GM12878 (cell line): ENCODE measurements around the gene KIF20A. TPM values are rescaled to one million over a fixed set of nuclear protein-coding genes. Genes with fewer than 3 reads are reported as not detected.

Experiments
- ATAC-seq: fragments of 200-7000 bp; cut with Tn5 transposase; 3 replicates; pipeline ENCODE4 v1.9.1; 2020; ENCODE audit warnings: mild to moderate bottlenecking, moderate library complexity
- BruUV-seq: library from RNA; stranded (reverse); fragments of 400-500 nt; replicated peaks from 2 replicates; lab custom pipeline; 2021; lab: Mats Ljungman, UMichigan
- CTCF ChIA-PET: fragments of 300-600 bp; sonication (Branson Sonifier 250); formaldehyde crosslinking; extraction: SDS; loops from one replicate; lab custom pipeline; 2021; ENCODE audit warnings: inconsistent platforms; lab: Yijun Ruan, JAX
- POLR2A ChIA-PET: fragments of 350-600 bp; formaldehyde crosslinking; extraction: SDS; loops from one replicate; lab custom pipeline; 2021; ENCODE audit warnings: inconsistent platforms; lab: Charles Lee
- RAD21 ChIA-PET: fragments of 300-600 bp; sonication (Branson Sonifier 250); formaldehyde crosslinking; loops from one replicate; lab custom pipeline; 2023; ENCODE audit warnings: antibody characterized with exemption; ENCODE audit not compliant: unreplicated experiment; lab: Charles Lee
- SMC1A ChIA-PET: fragments of 300-600 bp; sonication (Branson Sonifier 250); formaldehyde crosslinking; loops from one replicate; lab custom pipeline; 2023; ENCODE audit not compliant: unreplicated experiment, uncharacterized antibody; lab: Charles Lee
- DNase-seq: peaks from one replicate; pipeline ENCODE4 v3.0.0-alpha.2; 2011; ENCODE audit warnings: low read depth, low spot score
- FAIRE-seq: peaks from 3 replicates; lab custom pipeline; 2011; peaks lifted over from hg19 to GRCh38; lab: Jason Lieb, UNC
- H2AFZ ChIP-seq: 2 replicates; pipeline ENCODE4 v1.6.0; 2011; ENCODE audit warnings: low read depth, low read length, control low read depth; ENCODE audit not compliant: control insufficient read depth
- H3K27ac ChIP-seq: 2 replicates; pipeline ENCODE4 v1.5.1; 2011; ENCODE audit warnings: control low read depth; ENCODE audit not compliant: control insufficient read depth, insufficient read depth
- H3K27me3 ChIP-seq, 2 experiments: replicated peaks in 1 of 2; 2 replicates each; pipeline versions ENCODE4 v1.6.0 to v1.6.1; 2011; ENCODE audit warnings: low read length in 1 of 2; ENCODE audit not compliant: control insufficient read depth in 2 of 2, insufficient read depth in 2 of 2
- H3K36me3 ChIP-seq, 2 experiments: 2 replicates each; pipeline ENCODE4 v1.5.1; 2011; ENCODE audit warnings: low read length in 1 of 2; ENCODE audit not compliant: control insufficient read depth in 2 of 2, insufficient read depth in 2 of 2
- H3K4me1 ChIP-seq: 2 replicates; pipeline ENCODE4 v1.6.1; 2011; ENCODE audit warnings: mild to moderate bottlenecking, low read length, moderate library complexity, mixed read lengths; ENCODE audit not compliant: control insufficient read depth, insufficient read depth
- H3K4me2 ChIP-seq: 2 replicates; pipeline ENCODE4 v1.6.0; 2011; ENCODE audit warnings: control low read depth; ENCODE audit not compliant: control insufficient read depth, insufficient read depth
- H3K4me3 ChIP-seq: fragments of 200-600 bp; sonication (generic); 2 replicates; pipeline ENCODE4 v1.5.1; 2016
- H3K79me2 ChIP-seq: 2 replicates; pipeline ENCODE4 v1.6.0; 2011; ENCODE audit warnings: low read length; ENCODE audit not compliant: control insufficient read depth, insufficient read depth
- H3K9ac ChIP-seq: 2 replicates; pipeline ENCODE4 v1.8.0; 2011; ENCODE audit warnings: low read length, control low read depth, mixed read lengths; ENCODE audit not compliant: control insufficient read depth, insufficient read depth
- H3K9me3 ChIP-seq: replicated peaks from 3 replicates; pipeline ENCODE4 v1.5.1; 2011; ENCODE audit warnings: mild to moderate bottlenecking, low read length; ENCODE audit not compliant: control insufficient read depth, insufficient read depth
- H4K20me1 ChIP-seq: 2 replicates; pipeline ENCODE4 v1.6.0; 2011; ENCODE audit not compliant: control insufficient read depth, insufficient read depth
- BRCA1 ChIP-seq: IDR thresholded peaks from 2 replicates; pipeline ENCODE4 v1.6.1; 2011; ENCODE audit warnings: low read depth, low read length, improper control_type of control experiment
- MTA2 ChIP-seq: fragments of 450-650 bp; IDR thresholded peaks from 2 replicates; pipeline ENCODE4 v1.6.1; 2016; ENCODE audit warnings: low read depth, mild to moderate bottlenecking, moderate library complexity
- NFYB ChIP-seq: IDR thresholded peaks from 2 replicates; pipeline ENCODE4 v1.6.1; 2011; ENCODE audit warnings: low read depth, mild to moderate bottlenecking, low read length, improper control_type of control experiment, moderate library complexity; ENCODE audit not compliant: insufficient read depth
- PAX5 ChIP-seq: IDR thresholded peaks from 2 replicates; pipeline ENCODE4 v1.6.1; 2011; ENCODE audit warnings: low read depth, low read length, borderline replicate concordance
- POLR2AphosphoS5 ChIP-seq: IDR thresholded peaks from 2 replicates; pipeline ENCODE4 v1.6.1; 2011; ENCODE audit warnings: mild to moderate bottlenecking, low read length, inconsistent platforms
- RELA ChIP-seq: fragments of 450-650 bp; IDR thresholded peaks from 2 replicates; pipeline ENCODE4 v1.8.0; 2014; ENCODE audit warnings: borderline replicate concordance; ENCODE audit not compliant: partially characterized antibody
- SREBF2 ChIP-seq: IDR thresholded peaks from 2 replicates; pipeline ENCODE4 v1.6.1; 2012; ENCODE audit warnings: mild to moderate bottlenecking, low read length
- WGBS: methylation state at CpG from one replicate; pipeline ENCODE4 v1.1.6; 2016; ENCODE audit warnings: low lambda C conversion rate; ENCODE audit not compliant: insufficient replicate concordance, insufficient coverage; ENCODE audit errors: missing lambda C conversion rate; 5-methylcytosine and 5-hydroxymethylcytosine counted together
- in situ Hi-C: fragments of 300-500 bp; cut with MboI; formaldehyde crosslinking; loops from 9 replicates; pipeline ENCODE4 v1.14.3; 2018; ENCODE audit warnings: mixed read lengths
- intact Hi-C: fragments of 100-400 bp; cut with micrococcal nuclease; formaldehyde crosslinking; loops from one replicate; pipeline ENCODE4 v1.14.2; 2022; ENCODE audit not compliant: unreplicated experiment
- polyA plus RNA-seq, 11 experiments: library from polyadenylated mRNA; depleted of rRNA in 4 of 11; unstranded in 6 of 11; stranded (reverse) in 5 of 11; fragments of >200 nt; fragmentation: Nextera tagmentation in 4 of 11; fragmentation: Illumina TruSeq in 1 of 11; extraction: Ambion mirVana in 4 of 11; extraction: Trizol in 1 of 11; gene quantifications; 1 replicate in 1 of 11; 2 replicates in 10 of 11; pipeline versions ENCODE4 v1.2.1 to v1.2.3, GENCODE V29; 2011 to 2016; ENCODE audit warnings: inconsistent platforms in 2 of 11, missing spikeins in 2 of 11, low read depth in 1 of 11
- total RNA-seq, 4 experiments: library from RNA; depleted of rRNA in 3 of 4; stranded (reverse); fragments of >200 nt in 3 of 4; fragmentation: Illumina TruSeq in 1 of 4; extraction: Trizol in 1 of 4; gene quantifications; 2 replicates each; pipeline versions ENCODE4 v1.2.1 to v1.2.3, GENCODE V29; 2013 to 2021
- TF ChIP-seq, protein P1 (sequence below), 3 experiments: IDR thresholded peaks in 2 of 3; conservative IDR thresholded peaks in 1 of 3; 2 replicates each; pipeline ENCODE4 v1.5.1; 2011; ENCODE audit warnings: low read depth in 3 of 3, low read length in 3 of 3, mild to moderate bottlenecking in 3 of 3, control low read depth in 2 of 3, moderate library complexity in 2 of 3, inconsistent platforms in 1 of 3, mixed read lengths in 1 of 3; ENCODE audit not compliant: control insufficient read depth in 2 of 3, insufficient read depth in 1 of 3; ENCODE audit errors: extremely low read depth in 1 of 3
- TF ChIP-seq, protein P2 (sequence below): fragments of 450-650 bp; IDR thresholded peaks from 2 replicates; pipeline ENCODE4 v1.6.1; 2014; ENCODE audit warnings: mild to moderate bottlenecking
- TF ChIP-seq, protein P3 (sequence below): fragments of 450-650 bp; IDR thresholded peaks from 2 replicates; pipeline ENCODE4 v1.6.1; 2016; ENCODE audit warnings: mild to moderate bottlenecking, moderate library complexity, borderline replicate concordance
- TF ChIP-seq, protein P4 (sequence below): IDR thresholded peaks from 2 replicates; pipeline ENCODE4 v1.6.1; 2012; ENCODE audit warnings: low read depth, low read length, improper control_type of control experiment
- TF ChIP-seq, protein P5 (sequence below): fragments of 450-650 bp; IDR thresholded peaks from 2 replicates; pipeline ENCODE4 v1.6.1; 2016; ENCODE audit warnings: mild to moderate bottlenecking

Gene KIF20A
- total and polyA plus RNA-seq, 10 of the 15 experiments (the other 5 are each of a cell fraction or from before 2014, with no cell fraction given) = 20.7 to 61.9 (median 45.3) TPM

DNA sequence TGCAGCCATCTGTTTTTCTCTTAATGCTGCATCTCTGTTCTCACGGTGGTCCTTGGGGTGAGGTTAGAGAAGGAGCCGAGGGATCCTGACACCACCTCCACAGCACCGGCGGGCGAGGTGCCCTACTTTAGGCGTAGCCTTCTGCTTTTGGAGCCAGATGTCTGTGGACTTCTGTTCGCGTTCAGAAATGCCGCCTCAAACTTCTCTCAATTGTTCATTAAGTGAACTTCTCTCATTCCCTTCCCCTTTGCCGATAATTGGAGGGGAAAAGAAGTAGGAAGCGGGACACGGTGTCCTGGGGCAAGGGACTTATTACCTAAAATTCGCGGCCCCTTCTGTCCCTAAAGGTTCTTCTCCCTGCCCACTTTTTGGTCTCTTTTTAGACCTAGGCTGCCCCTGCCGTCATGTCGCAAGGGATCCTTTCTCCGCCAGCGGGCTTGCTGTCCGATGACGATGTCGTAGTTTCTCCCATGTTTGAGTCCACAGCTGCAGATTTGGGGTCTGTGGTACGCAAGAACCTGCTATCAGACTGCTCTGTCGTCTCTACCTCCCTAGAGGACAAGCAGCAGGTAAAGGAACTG, 455 bp downstream of the KIF20A start:
- Histone ChIP-seq H3K9me3 (no peaks in the 10 kb centered on the region), H3K4me3 (peak overlapping the region; percentile 87), H3K27ac (peak overlapping the region; percentile 97), H3K27me3 (no peaks in the 10 kb centered on the region), H4K20me1 (no peaks in the 10 kb centered on the region), H3K36me3 (peaks cover 22 to 24% of the 10 kb centered on the region in 2 experiments), H3K4me2 (peak overlapping the region; percentile 81), H3K4me1 (no peaks in the 10 kb centered on the region; the same call in 1 of the 2 replicates), H2AFZ (peak overlapping the region; percentile 79), H3K79me2 (peaks cover 34% of the 10 kb centered on the region), H3K9ac (peak overlapping the region; percentile 93)
- RAD21 ChIA-PET = interaction anchor here (0.7 to 3.5 kb wide), 11 partner anchors 8 to 396 kb away, joined by 3 to 16 read pairs (median 4); partner anchors contain the start of genes CDC23, CDC25C, EGR1 and HSPA9
- CTCF ChIA-PET = interaction anchor here (0.6 to 6.5 kb wide), 21 partner anchors 8 to 1619 kb away, joined by 3 to 46 read pairs (median 4); partner anchors contain the start of genes EGR1, KDM3B and PKD2L2
- ATAC-seq (no peak; the same call in 2 of the 3 replicates), FAIRE-seq (no peak), DNase-seq (no peak)
- POLR2A ChIA-PET = interaction anchor here (0.6 to 2.6 kb wide), 8 partner anchors 9 to 1101 kb away, joined by 3 to 9 read pairs (median 4); partner anchors contain the start of genes CDC23, FAM53C, HSPA9 and KDM3B
- WGBS = 2% methylated on average over 23 of the region's 23 CpGs
- SMC1A ChIA-PET = interaction anchor here (0.6 to 3.6 kb wide), 9 partner anchors 34 to 324 kb away, joined by 3 to 20 read pairs (median 3); partner anchors contain the start of genes CDC23 and FAM53C
- intact Hi-C loops = loop anchor here (2.0 to 5.0 kb wide), 2 partner anchors 158 to 173 kb away; partner anchors contain the start of genes FAM53C and KDM3B
- BruUV-seq = TSS peak; percentile 66
- in situ Hi-C loops = loop anchor here (25.0 kb wide), 1 partner anchor 333 kb away; no protein-coding TSS in a partner anchor
- no peak for TF ChIP-seq POLR2AphosphoS5
- TF ChIP-seq, protein P1, sequence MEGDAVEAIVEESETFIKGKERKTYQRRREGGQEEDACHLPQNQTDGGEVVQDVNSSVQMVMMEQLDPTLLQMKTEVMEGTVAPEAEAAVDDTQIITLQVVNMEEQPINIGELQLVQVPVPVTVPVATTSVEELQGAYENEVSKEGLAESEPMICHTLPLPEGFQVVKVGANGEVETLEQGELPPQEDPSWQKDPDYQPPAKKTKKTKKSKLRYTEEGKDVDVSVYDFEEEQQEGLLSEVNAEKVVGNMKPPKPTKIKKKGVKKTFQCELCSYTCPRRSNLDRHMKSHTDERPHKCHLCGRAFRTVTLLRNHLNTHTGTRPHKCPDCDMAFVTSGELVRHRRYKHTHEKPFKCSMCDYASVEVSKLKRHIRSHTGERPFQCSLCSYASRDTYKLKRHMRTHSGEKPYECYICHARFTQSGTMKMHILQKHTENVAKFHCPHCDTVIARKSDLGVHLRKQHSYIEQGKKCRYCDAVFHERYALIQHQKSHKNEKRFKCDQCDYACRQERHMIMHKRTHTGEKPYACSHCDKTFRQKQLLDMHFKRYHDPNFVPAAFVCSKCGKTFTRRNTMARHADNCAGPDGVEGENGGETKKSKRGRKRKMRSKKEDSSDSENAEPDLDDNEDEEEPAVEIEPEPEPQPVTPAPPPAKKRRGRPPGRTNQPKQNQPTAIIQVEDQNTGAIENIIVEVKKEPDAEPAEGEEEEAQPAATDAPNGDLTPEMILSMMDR (IDR thresholded peaks at IDR 0.05 in 2 of 3, conservative IDR thresholded peaks at IDR 0.05 in 1 of 3; ENCODE audit: control insufficient read depth in 2 of 3, extremely low read depth in 1 of 3, insufficient read depth in 1 of 3, low read depth in 3 of 3, low read length in 3 of 3) = no peak
- no peak for TF ChIP-seq SREBF2
- TF ChIP-seq, protein P2, sequence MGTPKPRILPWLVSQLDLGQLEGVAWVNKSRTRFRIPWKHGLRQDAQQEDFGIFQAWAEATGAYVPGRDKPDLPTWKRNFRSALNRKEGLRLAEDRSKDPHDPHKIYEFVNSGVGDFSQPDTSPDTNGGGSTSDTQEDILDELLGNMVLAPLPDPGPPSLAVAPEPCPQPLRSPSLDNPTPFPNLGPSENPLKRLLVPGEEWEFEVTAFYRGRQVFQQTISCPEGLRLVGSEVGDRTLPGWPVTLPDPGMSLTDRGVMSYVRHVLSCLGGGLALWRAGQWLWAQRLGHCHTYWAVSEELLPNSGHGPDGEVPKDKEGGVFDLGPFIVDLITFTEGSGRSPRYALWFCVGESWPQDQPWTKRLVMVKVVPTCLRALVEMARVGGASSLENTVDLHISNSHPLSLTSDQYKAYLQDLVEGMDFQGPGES = no peak
- TF ChIP-seq, protein P3, sequence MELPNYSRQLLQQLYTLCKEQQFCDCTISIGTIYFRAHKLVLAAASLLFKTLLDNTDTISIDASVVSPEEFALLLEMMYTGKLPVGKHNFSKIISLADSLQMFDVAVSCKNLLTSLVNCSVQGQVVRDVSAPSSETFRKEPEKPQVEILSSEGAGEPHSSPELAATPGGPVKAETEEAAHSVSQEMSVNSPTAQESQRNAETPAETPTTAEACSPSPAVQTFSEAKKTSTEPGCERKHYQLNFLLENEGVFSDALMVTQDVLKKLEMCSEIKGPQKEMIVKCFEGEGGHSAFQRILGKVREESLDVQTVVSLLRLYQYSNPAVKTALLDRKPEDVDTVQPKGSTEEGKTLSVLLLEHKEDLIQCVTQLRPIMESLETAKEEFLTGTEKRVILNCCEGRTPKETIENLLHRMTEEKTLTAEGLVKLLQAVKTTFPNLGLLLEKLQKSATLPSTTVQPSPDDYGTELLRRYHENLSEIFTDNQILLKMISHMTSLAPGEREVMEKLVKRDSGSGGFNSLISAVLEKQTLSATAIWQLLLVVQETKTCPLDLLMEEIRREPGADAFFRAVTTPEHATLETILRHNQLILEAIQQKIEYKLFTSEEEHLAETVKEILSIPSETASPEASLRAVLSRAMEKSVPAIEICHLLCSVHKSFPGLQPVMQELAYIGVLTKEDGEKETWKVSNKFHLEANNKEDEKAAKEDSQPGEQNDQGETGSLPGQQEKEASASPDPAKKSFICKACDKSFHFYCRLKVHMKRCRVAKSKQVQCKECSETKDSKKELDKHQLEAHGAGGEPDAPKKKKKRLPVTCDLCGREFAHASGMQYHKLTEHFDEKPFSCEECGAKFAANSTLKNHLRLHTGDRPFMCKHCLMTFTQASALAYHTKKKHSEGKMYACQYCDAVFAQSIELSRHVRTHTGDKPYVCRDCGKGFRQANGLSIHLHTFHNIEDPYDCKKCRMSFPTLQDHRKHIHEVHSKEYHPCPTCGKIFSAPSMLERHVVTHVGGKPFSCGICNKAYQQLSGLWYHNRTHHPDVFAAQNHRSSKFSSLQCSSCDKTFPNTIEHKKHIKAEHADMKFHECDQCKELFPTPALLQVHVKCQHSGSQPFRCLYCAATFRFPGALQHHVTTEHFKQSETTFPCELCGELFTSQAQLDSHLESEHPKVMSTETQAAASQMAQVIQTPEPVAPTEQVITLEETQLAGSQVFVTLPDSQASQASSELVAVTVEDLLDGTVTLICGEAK = no peak
- no peak for TF ChIP-seq BRCA1
- TF ChIP-seq, protein P4, sequence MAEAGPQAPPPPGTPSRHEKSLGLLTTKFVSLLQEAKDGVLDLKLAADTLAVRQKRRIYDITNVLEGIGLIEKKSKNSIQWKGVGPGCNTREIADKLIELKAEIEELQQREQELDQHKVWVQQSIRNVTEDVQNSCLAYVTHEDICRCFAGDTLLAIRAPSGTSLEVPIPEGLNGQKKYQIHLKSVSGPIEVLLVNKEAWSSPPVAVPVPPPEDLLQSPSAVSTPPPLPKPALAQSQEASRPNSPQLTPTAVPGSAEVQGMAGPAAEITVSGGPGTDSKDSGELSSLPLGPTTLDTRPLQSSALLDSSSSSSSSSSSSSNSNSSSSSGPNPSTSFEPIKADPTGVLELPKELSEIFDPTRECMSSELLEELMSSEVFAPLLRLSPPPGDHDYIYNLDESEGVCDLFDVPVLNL = no peak
- TF ChIP-seq NFYB = no peak
- TF ChIP-seq RELA = no peak
- TF ChIP-seq PAX5 = no peak
- TF ChIP-seq, protein P5, sequence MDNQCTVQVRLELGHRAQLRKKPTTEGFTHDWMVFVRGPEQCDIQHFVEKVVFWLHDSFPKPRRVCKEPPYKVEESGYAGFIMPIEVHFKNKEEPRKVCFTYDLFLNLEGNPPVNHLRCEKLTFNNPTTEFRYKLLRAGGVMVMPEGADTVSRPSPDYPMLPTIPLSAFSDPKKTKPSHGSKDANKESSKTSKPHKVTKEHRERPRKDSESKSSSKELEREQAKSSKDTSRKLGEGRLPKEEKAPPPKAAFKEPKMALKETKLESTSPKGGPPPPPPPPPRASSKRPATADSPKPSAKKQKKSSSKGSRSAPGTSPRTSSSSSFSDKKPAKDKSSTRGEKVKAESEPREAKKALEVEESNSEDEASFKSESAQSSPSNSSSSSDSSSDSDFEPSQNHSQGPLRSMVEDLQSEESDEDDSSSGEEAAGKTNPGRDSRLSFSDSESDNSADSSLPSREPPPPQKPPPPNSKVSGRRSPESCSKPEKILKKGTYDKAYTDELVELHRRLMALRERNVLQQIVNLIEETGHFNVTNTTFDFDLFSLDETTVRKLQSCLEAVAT = no peak
- no peak for TF ChIP-seq MTA2
